B cell (primary cell): ENCODE results near the gene APOC3.

Experiments used
- EZH2 ChIP-seq: IDR thresholded peaks from 2 replicates; pipeline ENCODE4 v1.6.1; 2012; ENCODE audit warnings: borderline replicate concordance, low read depth, mild to moderate bottlenecking, moderate library complexity, low read length; ENCODE audit not compliant: insufficient read depth, poor library complexity, severe bottlenecking
- TF ChIP-seq, protein P1 (sequence below): fragments of 200-600 bp; IDR thresholded peaks from one replicate; pipeline ENCODE4 v1.8.0; 2022; ENCODE audit warnings: antibody characterized with exemption, mild to moderate bottlenecking

DNA sequence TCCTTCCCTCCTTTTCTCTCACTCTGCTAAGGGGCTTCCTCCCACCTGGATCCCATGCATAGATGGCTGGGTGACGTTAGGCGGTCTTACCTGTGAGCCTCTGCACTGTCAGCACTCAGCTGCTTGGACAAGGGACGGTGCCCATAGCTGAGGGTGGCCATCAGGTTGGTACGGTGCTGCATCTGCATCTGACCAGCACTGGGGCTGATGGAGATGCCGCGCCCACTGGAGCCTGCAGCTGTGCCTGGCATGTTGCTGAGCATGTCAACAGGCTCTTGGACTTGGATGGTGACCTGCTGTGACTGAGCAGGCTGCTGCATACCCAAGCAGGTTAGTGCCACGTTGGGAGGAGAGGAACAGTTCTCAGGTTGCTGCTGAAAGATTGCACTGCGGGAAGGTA lies 29.5 kb downstream of the APOC3 start:
- TF ChIP-seq, protein P1, sequence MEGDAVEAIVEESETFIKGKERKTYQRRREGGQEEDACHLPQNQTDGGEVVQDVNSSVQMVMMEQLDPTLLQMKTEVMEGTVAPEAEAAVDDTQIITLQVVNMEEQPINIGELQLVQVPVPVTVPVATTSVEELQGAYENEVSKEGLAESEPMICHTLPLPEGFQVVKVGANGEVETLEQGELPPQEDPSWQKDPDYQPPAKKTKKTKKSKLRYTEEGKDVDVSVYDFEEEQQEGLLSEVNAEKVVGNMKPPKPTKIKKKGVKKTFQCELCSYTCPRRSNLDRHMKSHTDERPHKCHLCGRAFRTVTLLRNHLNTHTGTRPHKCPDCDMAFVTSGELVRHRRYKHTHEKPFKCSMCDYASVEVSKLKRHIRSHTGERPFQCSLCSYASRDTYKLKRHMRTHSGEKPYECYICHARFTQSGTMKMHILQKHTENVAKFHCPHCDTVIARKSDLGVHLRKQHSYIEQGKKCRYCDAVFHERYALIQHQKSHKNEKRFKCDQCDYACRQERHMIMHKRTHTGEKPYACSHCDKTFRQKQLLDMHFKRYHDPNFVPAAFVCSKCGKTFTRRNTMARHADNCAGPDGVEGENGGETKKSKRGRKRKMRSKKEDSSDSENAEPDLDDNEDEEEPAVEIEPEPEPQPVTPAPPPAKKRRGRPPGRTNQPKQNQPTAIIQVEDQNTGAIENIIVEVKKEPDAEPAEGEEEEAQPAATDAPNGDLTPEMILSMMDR: no peak
- no peak for TF ChIP-seq EZH2
